Brain microvascular endothelial cell (primary cell): ENCODE results near the gene MFSD8.
"Not testable (repeated sequence)": the region's sequence is repeated elsewhere in the genome, so short reads cannot be mapped to it uniquely, and the experiment has no call there.

Source experiments
- DNase-seq: peaks from one replicate; pipeline ENCODE4 v3.0.0-alpha.2; 2020
- H3K27ac ChIP-seq: fragments of 250-450 bp; sonication (Bioruptor Pico); 2 replicates; pipeline ENCODE4 v1.5.1; 2020; ENCODE audit warnings: mild to moderate bottlenecking, moderate library complexity
- H3K27me3 ChIP-seq: fragments of 250-450 bp; sonication (Bioruptor Pico); replicated peaks from 2 replicates; pipeline ENCODE4 v1.5.1; 2020; ENCODE audit warnings: mild to moderate bottlenecking
- H3K36me3 ChIP-seq: fragments of 250-450 bp; sonication (Bioruptor Pico); replicated peaks from 2 replicates; pipeline ENCODE4 v1.5.1; 2020; ENCODE audit warnings: mild to moderate bottlenecking
- H3K4me3 ChIP-seq: 2 replicates; pipeline ENCODE4 v1.5.1; 2011; ENCODE audit warnings: low read depth, mild to moderate bottlenecking, control low read depth, low read length, moderate library complexity
- in situ Hi-C: cut with HindIII; loops from 2 replicates; pipeline ENCODE4 v1.10.0; 2017; ENCODE audit warnings: low sequenced_read_pairs, low pct_ligation_motif_present
- TF ChIP-seq, protein P1 (sequence below): IDR thresholded peaks from 2 replicates; pipeline ENCODE4 v1.5.1; 2011; ENCODE audit warnings: low read depth, mild to moderate bottlenecking, moderate library complexity, low read length, control low read depth, inconsistent platforms; ENCODE audit errors: missing control alignments

Gene MFSD8

DNA sequence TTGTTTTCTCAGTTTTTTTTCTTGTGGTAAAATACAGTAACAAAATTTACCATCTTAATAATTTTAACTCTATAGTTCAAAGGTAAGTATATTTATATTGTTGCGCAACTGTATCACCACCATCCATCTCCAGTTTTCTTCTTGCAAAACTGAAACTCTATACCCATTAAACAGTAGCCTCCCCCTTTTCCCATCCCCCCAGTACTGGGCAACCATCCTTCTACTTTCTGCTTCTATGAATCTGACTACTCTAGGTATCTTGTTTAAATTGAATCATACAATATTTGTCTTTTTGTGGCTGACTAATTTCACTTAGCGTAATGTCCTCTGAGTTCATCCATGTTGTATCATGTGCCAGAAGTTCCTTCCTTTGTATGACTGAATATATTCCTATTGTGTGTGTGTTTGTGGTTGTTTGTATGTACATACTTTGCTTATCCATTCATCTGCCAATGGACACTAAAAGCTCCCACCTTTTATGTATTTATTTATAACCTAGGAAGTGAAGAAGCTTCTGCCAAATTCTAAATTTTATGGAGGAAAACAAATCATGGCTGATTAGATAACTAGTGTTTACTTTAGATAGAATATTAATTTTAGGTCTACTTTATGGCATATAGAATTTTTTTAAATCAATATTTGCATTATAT, 10.3 kb upstream of the MFSD8 start:
- DNase-seq, result no peak
- H3K27ac ChIP-seq, result no peak overlapping the region
- TF ChIP-seq, protein P1, sequence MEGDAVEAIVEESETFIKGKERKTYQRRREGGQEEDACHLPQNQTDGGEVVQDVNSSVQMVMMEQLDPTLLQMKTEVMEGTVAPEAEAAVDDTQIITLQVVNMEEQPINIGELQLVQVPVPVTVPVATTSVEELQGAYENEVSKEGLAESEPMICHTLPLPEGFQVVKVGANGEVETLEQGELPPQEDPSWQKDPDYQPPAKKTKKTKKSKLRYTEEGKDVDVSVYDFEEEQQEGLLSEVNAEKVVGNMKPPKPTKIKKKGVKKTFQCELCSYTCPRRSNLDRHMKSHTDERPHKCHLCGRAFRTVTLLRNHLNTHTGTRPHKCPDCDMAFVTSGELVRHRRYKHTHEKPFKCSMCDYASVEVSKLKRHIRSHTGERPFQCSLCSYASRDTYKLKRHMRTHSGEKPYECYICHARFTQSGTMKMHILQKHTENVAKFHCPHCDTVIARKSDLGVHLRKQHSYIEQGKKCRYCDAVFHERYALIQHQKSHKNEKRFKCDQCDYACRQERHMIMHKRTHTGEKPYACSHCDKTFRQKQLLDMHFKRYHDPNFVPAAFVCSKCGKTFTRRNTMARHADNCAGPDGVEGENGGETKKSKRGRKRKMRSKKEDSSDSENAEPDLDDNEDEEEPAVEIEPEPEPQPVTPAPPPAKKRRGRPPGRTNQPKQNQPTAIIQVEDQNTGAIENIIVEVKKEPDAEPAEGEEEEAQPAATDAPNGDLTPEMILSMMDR, result no peak

DNA sequence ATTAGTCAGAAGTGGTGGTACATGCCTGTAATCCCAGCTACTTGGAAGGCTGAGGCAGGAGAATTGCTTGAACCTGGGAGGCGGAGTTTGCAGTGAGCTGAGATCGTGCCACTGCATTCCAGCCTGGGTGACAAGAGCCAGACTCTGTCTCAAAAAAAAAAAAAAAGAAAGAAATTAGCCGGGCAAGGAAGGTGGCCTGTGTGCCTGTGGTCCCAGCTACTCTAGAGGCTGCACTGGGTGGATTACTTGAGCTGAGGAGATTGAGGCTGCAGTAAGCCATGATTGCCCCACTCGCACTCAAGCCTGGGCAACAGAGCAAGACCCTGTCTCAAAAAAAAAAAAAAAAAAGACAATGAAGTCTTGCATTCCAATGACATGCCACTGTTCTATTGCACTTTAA, 6.0 kb upstream of the MFSD8 start:
- DNase-seq, H3K27me3 ChIP-seq, H3K4me3 ChIP-seq, H3K36me3 ChIP-seq, in situ Hi-C loops, H3K27ac ChIP-seq: not testable (repeated sequence)

More for the DNA sequence above, 10.3 kb upstream of the MFSD8 start:
- no peaks in the 10 kb centered on the region for H3K27me3 ChIP-seq
- H3K4me3 ChIP-seq, result no peak overlapping the region
- no peaks in the 10 kb centered on the region for H3K36me3 ChIP-seq
- in situ Hi-C loops, result no loop called here

DNA sequence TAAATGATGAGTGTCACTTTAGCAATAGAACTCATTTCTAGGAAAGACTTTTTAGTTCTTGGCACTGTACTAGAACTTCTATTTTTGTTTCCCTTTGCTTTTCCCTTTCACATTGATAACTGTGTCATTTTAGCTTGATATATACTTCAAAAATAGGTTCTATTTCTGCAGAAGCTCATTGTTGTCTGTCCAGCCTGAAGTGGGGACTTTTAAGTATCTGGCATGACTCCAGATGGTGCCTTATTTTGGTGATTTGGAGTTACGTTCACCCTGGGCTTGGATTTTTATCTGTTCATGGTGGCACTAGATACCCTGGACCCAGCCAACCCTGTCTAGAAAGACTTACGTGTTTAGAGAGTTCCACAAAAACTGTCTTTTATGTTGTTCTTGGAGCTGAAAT, 3.6 kb upstream of the MFSD8 start:
- in situ Hi-C loops, result no loop called here
- Histone ChIP-seq H3K36me3 (no peaks in the 10 kb centered on the region), H3K27me3 (no peaks in the 10 kb centered on the region), H3K27ac (no peak overlapping the region), H3K4me3 (no peak overlapping the region)
- DNase-seq, result no peak
- TF ChIP-seq, protein P1, result no peak

DNA sequence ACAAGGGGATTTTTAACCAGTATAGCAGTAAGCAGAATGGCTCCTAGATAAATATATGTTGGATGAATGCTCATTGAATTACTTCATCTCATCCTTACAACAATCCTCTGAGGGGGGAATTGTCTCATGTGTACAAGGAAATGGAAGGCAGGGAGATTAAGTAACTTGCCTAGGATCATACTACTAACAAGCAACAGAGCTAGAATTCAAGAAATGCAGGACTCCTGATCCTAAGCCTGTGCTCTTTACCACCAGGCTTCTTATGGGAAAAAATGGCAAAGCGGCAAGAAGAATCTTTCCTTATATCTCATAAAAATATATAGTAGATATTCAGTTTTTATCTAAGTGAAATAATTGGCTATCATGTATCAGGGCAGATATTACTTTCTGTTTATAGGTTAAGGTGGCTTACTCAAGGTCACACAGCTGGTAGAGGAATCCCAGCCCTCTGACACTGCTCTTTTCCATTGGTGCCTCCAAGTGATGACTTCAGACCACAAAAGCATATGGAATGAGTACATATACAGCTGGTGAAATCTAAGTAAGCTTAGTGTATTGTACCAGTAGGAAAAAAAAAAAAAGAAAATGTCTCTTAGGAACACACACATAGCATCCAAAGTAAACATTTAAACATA, 2.3 kb upstream of the MFSD8 start:
- Histone ChIP-seq H3K36me3 (no peaks in the 10 kb centered on the region), H3K27me3 (no peaks in the 10 kb centered on the region), H3K27ac (no peak overlapping the region), H3K4me3 (no peak overlapping the region)
- TF ChIP-seq, protein P1, result no peak
- DNase-seq, result no peak
- in situ Hi-C loops, result no loop called here

DNA sequence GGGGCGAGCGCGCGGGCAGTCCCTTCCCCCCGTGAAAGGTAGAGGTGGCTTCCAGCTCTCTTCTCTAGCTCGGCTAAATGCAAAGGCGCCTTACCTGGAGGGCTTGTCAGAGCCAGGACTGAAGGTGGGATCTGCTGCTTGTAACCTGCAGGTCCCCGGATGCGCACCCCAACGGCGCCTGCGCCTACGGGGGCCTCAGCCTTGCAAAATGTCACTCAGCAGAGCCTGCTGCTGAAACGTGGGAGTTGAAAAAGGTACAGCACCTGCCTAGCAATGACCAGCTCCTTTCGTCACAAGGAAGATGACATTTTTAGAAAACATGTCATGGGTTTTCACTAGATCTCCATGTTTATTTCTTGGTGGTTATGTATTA, 816 bp upstream of the MFSD8 start:
- peak overlapping the region; percentile 64 for H3K27ac ChIP-seq
- H3K4me3 ChIP-seq, result peak overlapping the region; percentile 99
- DNase-seq, result peak; percentile 14
- in situ Hi-C loops, result no loop called here
- no peaks in the 10 kb centered on the region for H3K27me3 ChIP-seq
- TF ChIP-seq, protein P1, result no peak
- H3K36me3 ChIP-seq, result no peaks in the 10 kb centered on the region

DNA sequence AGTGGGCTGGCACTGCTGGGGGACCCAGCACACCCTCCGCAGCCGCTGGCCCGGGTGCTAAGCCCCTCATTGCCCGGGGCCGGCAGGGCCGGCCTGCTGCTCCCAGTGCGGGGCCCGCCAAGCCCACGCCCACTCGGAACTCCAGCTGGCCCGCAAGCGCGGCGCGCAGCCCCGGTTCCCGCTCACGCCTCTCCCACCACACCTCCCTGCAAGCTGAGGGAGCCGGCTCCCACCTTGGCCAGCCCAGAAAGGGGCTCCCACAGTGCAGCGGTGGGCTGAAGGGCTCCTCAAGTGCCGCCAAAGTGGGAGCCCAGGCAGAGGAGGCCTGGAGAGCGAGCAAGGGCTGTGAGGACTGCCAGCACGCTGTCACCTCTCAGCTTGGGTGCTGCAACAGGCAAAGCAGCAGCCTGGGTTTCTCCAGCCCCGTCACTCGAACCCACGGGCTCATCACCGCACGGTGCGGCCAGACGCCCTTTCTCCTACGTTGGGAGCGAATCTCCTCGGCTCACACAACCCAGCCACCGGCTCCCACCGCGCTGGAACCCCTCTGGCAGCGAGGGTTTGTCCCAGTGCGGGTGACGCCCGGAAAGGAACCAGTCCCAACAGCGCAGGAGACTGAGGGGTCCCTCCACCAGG, 429 bp downstream of the MFSD8 start:
- H3K36me3 ChIP-seq, in situ Hi-C loops, H3K27me3 ChIP-seq: not testable (repeated sequence)
- peak; percentile 43 for DNase-seq
- Histone ChIP-seq H3K4me3 (peak overlapping the region; percentile 99), H3K27ac (peak overlapping the region; percentile 64)

DNA sequence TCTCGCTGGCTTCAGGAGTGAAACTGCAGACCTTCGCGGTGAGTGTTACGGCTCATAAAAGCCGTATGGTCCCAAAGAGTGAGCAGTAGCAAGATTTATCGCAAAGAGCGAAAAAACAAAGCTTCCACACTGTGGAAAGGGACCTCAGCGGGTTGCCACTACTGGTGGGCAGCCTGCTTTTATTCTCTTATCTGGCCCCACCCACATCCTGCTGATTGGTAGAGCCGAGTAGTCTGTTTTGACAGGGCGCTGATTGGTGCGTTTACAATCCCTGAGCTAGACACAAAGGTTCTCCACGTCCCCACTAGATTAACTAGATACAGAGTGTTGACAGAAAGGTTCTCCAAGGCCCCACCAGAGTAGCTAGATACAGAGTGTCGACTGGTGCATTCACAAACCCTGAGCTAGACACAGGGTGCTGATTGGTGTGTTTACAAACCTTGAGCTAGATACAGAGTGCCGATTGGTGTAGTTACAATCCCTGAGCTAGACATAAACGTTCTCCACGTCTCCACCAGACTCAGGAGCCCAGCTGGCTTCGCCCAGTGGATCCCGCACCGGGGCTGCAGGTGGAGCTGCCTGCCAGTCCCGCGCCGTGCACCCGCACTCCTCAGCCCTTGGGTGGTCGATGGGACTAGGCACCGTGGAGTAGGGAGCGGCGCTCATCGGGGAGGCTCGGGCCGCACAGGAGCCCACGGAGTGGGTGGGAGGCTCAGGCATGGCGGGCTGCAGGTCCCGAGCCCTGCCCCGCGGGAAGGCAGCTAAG, 1.2 kb downstream of the MFSD8 start:
- H3K36me3 ChIP-seq, in situ Hi-C loops, H3K27me3 ChIP-seq, DNase-seq, H3K27ac ChIP-seq: not testable (repeated sequence)
- peak overlapping the region; percentile 99 for H3K4me3 ChIP-seq
